ENCODE results near the gene MPDZ. TPM values are rescaled to one million over a fixed set of nuclear protein-coding genes. Genes with fewer than 3 reads are reported as not detected.

The MPDZ gene
- total and polyA plus RNA-seq, 2 experiments from 2014 or later: 33.0 to 43.1 TPM

- no peaks in the 10 kb centered on the region for H3K36me3 ChIP-seq (ENCODE audit: insufficient read depth)
- no peak overlapping the region for H2AFZ ChIP-seq
- H3K36me3 Mint-ChIP-seq (ENCODE audit: low read depth): peaks cover 15% of the 10 kb centered on the region; the same call in 2 of the 3 replicates
- no peaks in the 10 kb centered on the region for H3F3A ChIP-seq (replicated peaks; ENCODE audit: low read depth)
- no peaks in the 10 kb centered on the region for H3K27me3 ChIP-seq (ENCODE audit: insufficient read depth)
- H3K4me1 ChIP-seq (ENCODE audit: insufficient read depth): 0 out of 2 replicates have a peak, but pooled peaks cover 3% of the 10 kb centered on the region
- H3K4me2 ChIP-seq: no peak overlapping the region
- H3K27ac ChIP-seq (ENCODE audit: low read depth): no peak overlapping the region
- peaks cover 3% of the 10 kb centered on the region; the same call in 2 of the 3 replicates for H3K4me1 Mint-ChIP-seq
- H3K4me3 ChIP-seq: no peak overlapping the region
- no peaks in the 10 kb centered on the region for H3K27me3 Mint-ChIP-seq (ENCODE audit: insufficient read depth, low read depth, poor library complexity)
- TF ChIP-seq EZH2 (IDR thresholded peaks at IDR 0.05; ENCODE audit: low read depth, unreplicated experiment) (no peak), ZNF331 (CRISPR knock-in tag; IDR thresholded peaks at IDR 0.05; ENCODE audit: low read depth) (no peak), STAT1 (IDR thresholded peaks at IDR 0.05; ENCODE audit: unreplicated experiment) (no peak), ZNF114 (CRISPR knock-in tag; IDR thresholded peaks at IDR 0.05) (no peak), CTCF (conservative IDR thresholded peaks at IDR 0.05; ENCODE audit: low read depth in 2 of 2) (no peak), CREB1 (CRISPR knock-in tag; IDR thresholded peaks at IDR 0.05; ENCODE audit: low read depth) (no peak), NANOG (IDR thresholded peaks at IDR 0.05; ENCODE audit: borderline replicate concordance) (no peak)
- H3K4me3 Mint-ChIP-seq: no peak overlapping the region
- no peaks in the 10 kb centered on the region for H3K9me3 Mint-ChIP-seq
- no peaks in the 10 kb centered on the region for H3K79me2 ChIP-seq (replicated peaks; ENCODE audit: insufficient read depth)
- H3K27ac Mint-ChIP-seq: no peak overlapping the region
- no peaks in the 10 kb centered on the region for H3K9me2 ChIP-seq (ENCODE audit: insufficient read depth)
- ATAC-seq: no peak
- DNase-seq (ENCODE audit: low spot score): no peak
- H4K20me1 ChIP-seq (replicated peaks; ENCODE audit: insufficient read depth): no peaks in the 10 kb centered on the region
Measured at GRCh38 chr9:13171261-13171660, 108.2 kb downstream of the MPDZ start.

- H3K4me3 Mint-ChIP-seq: no peak overlapping the region
- Histone ChIP-seq H3K27ac (ENCODE audit: low read depth) (no peak overlapping the region), H3K27me3 (ENCODE audit: insufficient read depth) (no peaks in the 10 kb centered on the region), H3K9me2 (ENCODE audit: insufficient read depth) (no peaks in the 10 kb centered on the region), H3K4me2 (no peak overlapping the region), H3K79me2 (replicated peaks; ENCODE audit: insufficient read depth) (no peaks in the 10 kb centered on the region), H4K20me1 (replicated peaks; ENCODE audit: insufficient read depth) (no peaks in the 10 kb centered on the region), H3K36me3 (ENCODE audit: insufficient read depth) (no peaks in the 10 kb centered on the region), H3K4me3 (no peak overlapping the region), H2AFZ (no peak overlapping the region), H3K4me1 (ENCODE audit: insufficient read depth) (peaks cover 20% of the 10 kb centered on the region), H3F3A (replicated peaks; ENCODE audit: low read depth) (no peaks in the 10 kb centered on the region)
- peaks cover 6% of the 10 kb centered on the region; the same call in 1 of the 3 replicates for H3K36me3 Mint-ChIP-seq (ENCODE audit: low read depth)
- ATAC-seq (no peak), DNase-seq (ENCODE audit: low spot score) (no peak)
- H3K4me1 Mint-ChIP-seq: peaks cover 19% of the 10 kb centered on the region
- no peaks in the 10 kb centered on the region for H3K27me3 Mint-ChIP-seq (ENCODE audit: insufficient read depth, low read depth, poor library complexity)
- H3K9me3 Mint-ChIP-seq: no peaks in the 10 kb centered on the region
- H3K27ac Mint-ChIP-seq: no peak overlapping the region
- TF ChIP-seq ETS1 (IDR thresholded peaks at IDR 0.05) (no peak), JUNB (IDR thresholded peaks at IDR 0.05; ENCODE audit: unreplicated experiment) (no peak), EZH2phosphoT487 (IDR thresholded peaks at IDR 0.05; ENCODE audit: unreplicated experiment) (no peak), NANOG (IDR thresholded peaks at IDR 0.05; ENCODE audit: borderline replicate concordance) (no peak), REST (IDR thresholded peaks at IDR 0.05; ENCODE audit: unreplicated experiment) (no peak), POLR2AphosphoS5 (IDR thresholded peaks at IDR 0.05; ENCODE audit: low read depth) (no peak), CTCF (conservative IDR thresholded peaks at IDR 0.05; ENCODE audit: low read depth in 2 of 2) (no peak), EZH2 (IDR thresholded peaks at IDR 0.05; ENCODE audit: low read depth, unreplicated experiment) (no peak), ZNF114 (CRISPR knock-in tag; IDR thresholded peaks at IDR 0.05) (no peak), STAT1 (IDR thresholded peaks at IDR 0.05; ENCODE audit: unreplicated experiment) (no peak)
Measured at GRCh38 chr9:13166996-13167395, 112.5 kb downstream of the MPDZ start.

All from GM23338 (cell line).